ENCODE data around the gene YIPF5. TPM values are rescaled to one million over a fixed set of nuclear protein-coding genes. Genes with fewer than 3 reads are reported as not detected.

Gene YIPF5
- total RNA-seq, 2 experiments from 2014 or later = 57.6 to 64.8 TPM

GRCh38 chr5:144126707-144127106 is 43.8 kb downstream of the YIPF5 start:
- H3K36me3 Mint-ChIP-seq (ENCODE audit: low read depth) = no peaks in the 10 kb centered on the region
- no peaks in the 10 kb centered on the region for H3K27me3 ChIP-seq (ENCODE audit: control insufficient read depth in 1 of 2, insufficient read depth in 2 of 2, low read length in 2 of 2)
- H3K36me3 ChIP-seq (ENCODE audit: insufficient read depth, low read length) = no peaks in the 10 kb centered on the region
- DNase-seq = no peak
- no peak for ATAC-seq (ENCODE audit: poor library complexity)
- no peak overlapping the region for H3K4me3 Mint-ChIP-seq
- no peaks in the 10 kb centered on the region for H3K4me1 ChIP-seq (ENCODE audit: insufficient read depth, low read length)
- no peak for TF ChIP-seq CTCF (IDR thresholded peaks at IDR 0.05)
- intact Hi-C loops (cut with DNase I, micrococcal nuclease) = no loop called here
- no peaks in the 10 kb centered on the region for H3K4me1 Mint-ChIP-seq (ENCODE audit: low read depth)
- H3K9me3 ChIP-seq (ENCODE audit: control insufficient read depth in 1 of 2, insufficient read depth in 1 of 2, low read length in 2 of 2) = no peaks in the 10 kb centered on the region
- no peaks in the 10 kb centered on the region for H3K27me3 Mint-ChIP-seq
- no peak overlapping the region for H3K4me3 ChIP-seq (ENCODE audit: low read length)
- H3K27ac Mint-ChIP-seq = no peak overlapping the region
- POLR2A ChIA-PET = no interaction called here
- no peaks in the 10 kb centered on the region for H3K9me3 Mint-ChIP-seq
- CTCF ChIA-PET = interaction anchor here (1.2 kb wide), 1 partner anchor 12 kb away, joined by 3 read pairs; no protein-coding TSS in a partner anchor
- no peak overlapping the region for H3K27ac ChIP-seq (ENCODE audit: low read depth in 1 of 2, low read length in 2 of 2)

- ChIA-PET POLR2A (no interaction called here), CTCF (interaction anchor here (0.5 to 1.1 kb wide), 2 partner anchors 29 to 178 kb away, joined by 3 read pairs; no protein-coding TSS in a partner anchor)
- Mint-ChIP-seq H3K9me3 (no peaks in the 10 kb centered on the region), H3K27me3 (no peaks in the 10 kb centered on the region), H3K4me1 (ENCODE audit: low read depth) (no peaks in the 10 kb centered on the region), H3K36me3 (ENCODE audit: low read depth) (no peaks in the 10 kb centered on the region), H3K4me3 (no peak overlapping the region), H3K27ac (no peak overlapping the region)
- H3K4me3 ChIP-seq (ENCODE audit: low read length) = no peak overlapping the region
- no peak for TF ChIP-seq CTCF (IDR thresholded peaks at IDR 0.05)
- no peak for ATAC-seq (ENCODE audit: poor library complexity)
- DNase-seq = no peak
- H3K9me3 ChIP-seq (ENCODE audit: control insufficient read depth in 1 of 2, insufficient read depth in 1 of 2, low read length in 2 of 2) = no peaks in the 10 kb centered on the region
- H3K27me3 ChIP-seq (ENCODE audit: control insufficient read depth in 1 of 2, insufficient read depth in 2 of 2, low read length in 2 of 2) = no peaks in the 10 kb centered on the region
- H3K36me3 ChIP-seq (ENCODE audit: insufficient read depth, low read length) = no peaks in the 10 kb centered on the region
- no peak overlapping the region for H3K27ac ChIP-seq (ENCODE audit: low read depth in 1 of 2, low read length in 2 of 2)
- H3K4me1 ChIP-seq (ENCODE audit: insufficient read depth, low read length) = no peaks in the 10 kb centered on the region
- intact Hi-C loops (cut with DNase I, micrococcal nuclease) = no loop called here
Observed at GRCh38 chr5:144125163-144125726, 45.2 kb downstream of the YIPF5 start.

GRCh38 chr5:144122641-144123040 is 47.8 kb downstream of the YIPF5 start:
- no peaks in the 10 kb centered on the region for H3K9me3 ChIP-seq (ENCODE audit: control insufficient read depth in 1 of 2, insufficient read depth in 1 of 2, low read length in 2 of 2)
- no peak overlapping the region for H3K4me3 ChIP-seq (ENCODE audit: low read length)
- ATAC-seq (ENCODE audit: poor library complexity) = no peak
- H3K4me1 ChIP-seq (ENCODE audit: insufficient read depth, low read length) = no peaks in the 10 kb centered on the region
- no peak overlapping the region for H3K4me3 Mint-ChIP-seq
- no peak for TF ChIP-seq CTCF (IDR thresholded peaks at IDR 0.05)
- ChIA-PET CTCF (interaction anchor here (1.0 to 1.2 kb wide), 2 partner anchors 15 to 69 kb away, joined by 3 read pairs; no protein-coding TSS in a partner anchor), POLR2A (no interaction called here)
- no peaks in the 10 kb centered on the region for H3K9me3 Mint-ChIP-seq
- no peak overlapping the region for H3K27ac ChIP-seq (ENCODE audit: low read depth in 1 of 2, low read length in 2 of 2)
- no peaks in the 10 kb centered on the region for H3K36me3 ChIP-seq (ENCODE audit: insufficient read depth, low read length)
- no peak for DNase-seq
- H3K27me3 ChIP-seq (ENCODE audit: control insufficient read depth in 1 of 2, insufficient read depth in 2 of 2, low read length in 2 of 2) = no peaks in the 10 kb centered on the region
- no peaks in the 10 kb centered on the region for H3K36me3 Mint-ChIP-seq (ENCODE audit: low read depth)
- H3K27ac Mint-ChIP-seq = no peak overlapping the region
- no peaks in the 10 kb centered on the region for H3K4me1 Mint-ChIP-seq (ENCODE audit: low read depth)
- intact Hi-C loops (cut with DNase I, micrococcal nuclease) = no loop called here
- H3K27me3 Mint-ChIP-seq = no peaks in the 10 kb centered on the region

All from CD4-positive, alpha-beta T cell (primary cell).